IPS-NIHi7 (cell line): ENCODE results near the gene FBXL19.
"Not testable (repeated sequence)": the region's sequence is repeated elsewhere in the genome, so short reads cannot be mapped to it uniquely, and the experiment has no call there.

Experiments used
- DNase-seq: peaks from one replicate; pipeline ENCODE4 v3.0.0; 2012; ENCODE audit warnings: mixed read lengths; ENCODE audit errors: extremely low spot score

FBXL19 gene

DNA sequence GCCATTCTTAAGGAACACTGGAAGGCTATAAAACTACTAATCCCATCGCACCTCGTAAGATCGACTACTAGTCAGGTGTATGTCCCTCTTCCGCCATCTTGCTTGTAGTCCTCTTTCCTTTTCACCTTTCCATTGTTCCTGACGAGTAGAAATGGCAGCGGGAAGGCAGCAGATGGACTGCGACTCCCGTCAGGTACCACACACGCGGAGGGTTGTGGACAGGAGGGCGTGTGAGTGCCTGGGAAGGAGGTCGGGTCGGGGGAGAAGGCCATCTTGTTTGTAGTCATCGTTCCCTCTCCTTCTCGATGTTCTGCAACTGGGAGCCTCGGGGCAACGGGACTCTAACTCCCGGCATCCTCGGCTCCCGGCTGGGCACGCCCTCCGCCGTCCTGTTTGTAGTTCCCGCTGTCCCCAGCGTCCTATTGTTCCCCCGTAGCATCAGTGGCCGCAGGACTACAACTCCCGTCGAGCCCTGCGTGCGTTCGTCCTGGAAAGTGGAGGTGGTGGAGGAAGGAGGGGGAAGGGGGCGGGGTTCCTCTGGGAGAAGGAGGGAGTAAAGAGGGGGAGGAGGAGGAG is 324 bp upstream of the FBXL19 start:
- DNase-seq = peak; percentile 89

- peak; percentile 31 for DNase-seq
Observed at GRCh38 chr16:30924076-30924912, 922 bp downstream of the FBXL19 start.

GRCh38 chr16:30924913-30925631 is 1.7 kb downstream of the FBXL19 start:
- DNase-seq = no peak

DNA sequence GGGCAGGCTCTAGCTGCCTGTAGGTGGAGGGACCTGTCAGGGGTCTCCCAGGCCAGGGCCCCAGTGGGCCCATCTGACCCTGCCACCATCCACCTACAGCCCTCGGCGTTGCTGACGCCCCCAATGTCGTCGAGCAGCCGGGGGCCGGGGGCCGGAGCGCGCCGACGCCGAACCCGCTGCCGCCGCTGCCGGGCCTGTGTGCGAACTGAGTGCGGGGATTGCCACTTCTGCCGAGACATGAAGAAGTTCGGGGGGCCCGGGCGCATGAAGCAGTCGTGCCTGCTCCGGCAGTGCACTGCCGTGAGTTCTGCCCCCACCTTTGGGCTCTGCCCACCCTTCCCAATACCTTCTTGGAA is 2.2 kb downstream of the FBXL19 start:
- DNase-seq = no peak

- no peak for DNase-seq
Observed at GRCh38 chr16:30925995-30926811, 2.8 kb downstream of the FBXL19 start.

DNA sequence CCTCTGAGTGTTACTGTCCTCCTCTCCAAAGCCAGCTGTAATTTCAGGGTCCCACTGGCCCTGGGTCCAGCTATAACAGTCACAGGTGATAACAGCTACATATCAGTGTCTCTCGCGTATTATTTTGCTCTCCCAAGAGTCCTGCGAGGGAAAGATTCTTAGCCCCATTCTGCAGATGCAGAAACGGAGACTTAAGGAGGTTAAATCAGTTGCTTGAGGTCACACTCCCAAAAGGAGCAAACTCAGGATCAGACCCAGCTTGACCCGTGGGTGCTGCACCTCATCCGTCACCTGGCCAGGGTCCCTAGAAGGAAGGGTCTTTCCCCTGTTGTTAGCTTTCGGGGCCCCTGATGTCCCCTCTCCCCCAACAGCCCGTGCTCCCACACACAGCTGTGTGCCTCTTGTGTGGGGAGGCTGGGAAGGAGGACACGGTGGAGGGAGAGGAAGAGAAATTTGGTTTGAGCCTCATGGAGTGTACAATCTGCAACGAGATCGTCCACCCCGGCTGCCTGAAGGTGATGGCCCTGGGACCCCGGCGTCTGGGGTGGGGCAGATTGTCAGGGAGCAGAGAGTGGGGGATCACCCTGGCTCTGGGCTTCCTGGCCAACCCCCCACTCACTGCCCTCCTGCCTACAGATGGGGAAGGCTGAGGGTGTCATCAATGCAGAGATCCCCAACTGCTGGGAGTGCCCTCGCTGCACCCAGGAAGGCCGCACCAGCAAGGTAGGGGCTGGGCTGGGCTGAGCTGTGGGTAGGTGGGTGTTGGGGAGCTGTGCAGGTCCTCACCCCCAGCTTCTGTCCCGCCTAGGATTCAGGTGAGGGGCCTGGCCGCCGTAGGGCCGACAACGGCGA is 3.8 kb downstream of the FBXL19 start:
- no peak for DNase-seq

DNA sequence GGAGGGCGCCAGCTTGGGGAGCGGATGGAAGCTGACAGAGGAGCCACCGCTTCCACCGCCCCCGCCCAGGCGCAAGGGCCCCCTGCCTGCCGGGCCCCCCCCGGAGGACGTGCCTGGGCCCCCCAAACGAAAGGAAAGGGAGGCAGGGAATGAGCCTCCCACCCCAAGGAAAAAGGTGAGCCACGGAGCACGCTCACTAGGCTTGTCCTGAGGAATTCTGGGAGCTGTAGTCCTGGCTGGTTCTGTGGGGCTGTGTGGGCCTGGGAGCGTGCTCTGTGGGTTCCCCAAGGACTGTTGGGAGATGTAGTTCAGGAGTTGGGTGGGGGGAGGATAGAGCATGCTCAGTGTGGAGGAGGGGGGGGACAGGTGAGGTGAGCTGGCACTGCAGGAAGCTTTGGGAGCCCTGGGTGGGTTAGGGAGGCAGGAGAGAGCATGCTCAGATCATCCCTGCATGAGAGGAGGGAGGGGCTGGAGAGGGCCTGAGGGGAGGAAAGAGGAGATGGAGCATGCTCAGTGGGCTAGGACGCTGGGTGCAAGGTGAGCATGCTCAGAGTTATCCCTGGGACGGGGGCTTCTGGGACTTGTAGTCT is 4.5 kb downstream of the FBXL19 start:
- DNase-seq = peak; percentile 85

DNA sequence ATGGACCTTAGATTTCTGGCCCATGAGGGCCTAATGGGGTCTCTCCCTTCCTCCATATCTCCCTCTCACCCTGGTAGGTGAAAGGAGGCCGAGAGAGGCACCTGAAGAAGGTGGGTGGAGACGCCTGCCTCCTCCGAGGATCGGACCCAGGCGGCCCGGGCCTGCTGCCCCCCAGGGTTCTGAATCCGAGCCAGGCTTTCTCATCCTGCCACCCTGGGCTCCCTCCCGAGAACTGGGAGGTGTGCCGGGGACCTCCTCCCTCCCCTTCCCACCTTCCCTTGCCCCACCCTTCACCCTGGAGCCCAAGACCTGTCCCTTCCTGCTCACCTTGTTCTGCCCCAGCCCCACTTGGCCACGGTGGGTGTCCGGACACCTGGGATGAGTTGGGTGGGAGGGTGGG is 5.0 kb downstream of the FBXL19 start:
- DNase-seq = no peak

DNA sequence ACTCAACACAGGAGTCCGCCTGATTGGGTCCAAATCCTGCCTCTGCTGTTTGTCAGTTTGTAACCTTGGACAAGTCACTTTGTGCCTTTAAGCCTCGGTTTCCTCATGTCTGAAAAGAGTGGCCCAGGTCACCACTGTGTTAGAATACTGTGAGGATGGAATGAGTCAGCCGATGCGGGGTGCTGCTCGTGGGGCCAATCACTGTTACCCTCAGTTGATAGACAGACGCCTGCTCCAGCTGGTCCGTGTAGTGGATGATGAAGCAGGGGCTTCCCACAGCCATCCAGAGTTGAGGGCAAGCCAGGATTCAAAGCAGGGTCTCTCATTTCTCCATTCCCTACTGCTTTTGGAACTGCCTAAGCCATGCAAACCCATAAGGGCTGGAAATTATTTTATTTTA is 5.8 kb downstream of the FBXL19 start:
- DNase-seq = no peak

- DNase-seq = no peak
Observed at GRCh38 chr16:30930160-30930571, 6.8 kb downstream of the FBXL19 start.

DNA sequence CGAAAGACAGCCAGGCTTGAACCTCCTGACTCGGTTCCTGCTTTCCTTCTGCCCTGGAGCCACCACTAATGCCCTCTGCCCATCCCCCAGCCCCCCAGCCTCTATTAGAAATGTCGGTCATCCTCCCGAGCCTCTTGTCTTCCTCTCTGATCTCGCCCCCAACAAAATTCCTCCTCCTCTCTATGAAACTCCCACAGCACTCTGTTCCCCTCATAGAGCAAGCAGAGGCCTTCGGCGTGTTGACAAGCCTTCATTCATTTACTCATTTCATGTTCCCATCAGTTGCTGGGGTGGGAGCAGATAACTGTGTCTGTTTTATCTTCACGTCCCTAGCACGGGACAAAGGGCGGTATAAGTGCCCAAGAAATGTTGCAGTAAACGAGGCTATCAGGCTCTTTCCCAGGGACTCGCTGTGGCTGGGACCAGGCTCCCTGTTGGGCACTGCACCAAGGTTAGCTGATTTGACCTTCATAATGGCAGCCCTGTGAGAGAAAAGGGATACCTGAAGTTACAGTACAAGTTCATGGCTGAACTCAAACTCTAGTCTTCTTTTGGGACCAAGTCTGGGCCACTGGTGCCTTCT is 7.8 kb downstream of the FBXL19 start:
- no peak for DNase-seq

- DNase-seq = peak; percentile 73
Observed at GRCh38 chr16:30934827-30935557, 11.6 kb downstream of the FBXL19 start.

DNA sequence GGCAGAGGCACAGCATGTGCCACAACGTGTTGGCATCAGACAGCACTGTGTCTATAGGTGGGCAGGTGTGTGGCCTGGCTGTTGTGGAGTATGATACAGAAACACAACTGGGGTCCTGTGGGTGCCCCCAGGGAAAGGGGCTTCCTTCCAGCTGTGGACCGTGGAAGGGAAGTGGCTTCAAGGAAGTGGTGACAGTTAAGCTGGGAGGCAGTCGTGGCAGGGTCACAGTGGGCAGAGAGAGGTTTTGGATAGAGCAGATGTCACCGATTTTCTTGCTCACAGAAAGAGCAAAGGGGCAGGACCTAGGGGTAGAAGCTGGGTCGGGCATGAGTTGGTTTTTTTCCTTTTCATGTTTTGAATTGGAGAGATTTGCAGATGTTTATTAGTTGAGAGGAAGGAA is 14.3 kb downstream of the FBXL19 start:
- DNase-seq = no peak

GRCh38 chr16:30939571-30939970 is 16.2 kb downstream of the FBXL19 start:
- not testable (repeated sequence) for DNase-seq

DNA sequence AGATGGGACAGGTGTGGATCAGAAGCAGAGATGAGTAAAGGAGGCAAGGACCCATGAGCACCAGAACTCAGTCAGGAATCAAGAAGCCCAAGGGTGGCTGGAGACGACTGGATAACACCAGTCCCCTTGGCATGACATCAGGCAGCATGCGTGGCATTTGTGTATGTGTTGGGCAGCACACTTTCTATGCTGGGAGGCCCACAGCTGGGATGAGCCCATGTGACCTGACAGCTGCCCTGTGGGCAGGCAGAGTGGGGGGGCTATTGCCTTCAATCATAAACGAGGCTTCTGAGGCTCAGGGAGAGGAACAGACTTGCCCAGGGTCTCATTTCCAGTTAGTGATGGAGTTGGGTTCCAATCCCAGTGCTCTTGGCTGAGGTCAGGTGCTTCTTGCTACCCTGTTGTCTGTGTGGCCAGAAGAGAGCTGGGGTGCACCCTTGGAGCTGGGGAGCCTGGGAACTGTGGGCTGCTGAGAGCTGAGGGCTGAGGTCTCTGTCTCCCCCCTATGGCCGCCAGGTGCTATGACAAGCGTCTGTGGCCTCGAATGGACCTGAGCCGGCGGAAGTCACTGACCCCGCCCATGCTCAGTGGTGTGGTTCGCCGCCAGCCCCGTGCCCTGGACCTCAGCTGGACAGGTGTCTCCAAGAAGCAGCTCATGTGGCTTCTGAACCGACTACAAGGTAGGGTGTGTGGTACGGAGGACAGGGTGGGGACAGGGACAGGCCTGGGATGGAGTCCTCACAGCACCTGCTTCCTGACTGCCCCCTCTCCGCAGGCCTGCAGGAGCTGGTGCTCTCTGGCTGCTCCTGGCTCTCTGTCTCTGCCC is 18.4 kb downstream of the FBXL19 start:
- peak; percentile 89 for DNase-seq

DNA sequence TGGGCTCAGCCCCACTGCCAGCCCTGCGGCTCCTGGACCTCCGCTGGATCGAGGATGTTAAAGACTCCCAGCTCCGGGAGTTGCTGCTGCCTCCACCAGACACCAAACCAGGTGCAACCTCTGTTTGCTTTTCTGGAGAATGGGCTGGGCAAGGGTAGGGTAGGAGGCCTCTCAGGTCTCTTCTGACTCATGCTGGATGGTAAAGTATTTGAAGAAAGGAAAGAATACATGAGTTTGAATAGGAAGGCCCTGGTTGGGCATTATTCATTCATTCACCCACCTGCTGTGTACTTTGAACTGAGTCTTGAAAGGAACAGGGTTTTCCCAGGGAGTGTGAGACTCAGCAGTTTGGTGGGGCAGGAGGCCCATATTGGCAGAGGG is 19.0 kb downstream of the FBXL19 start:
- no peak for DNase-seq

DNA sequence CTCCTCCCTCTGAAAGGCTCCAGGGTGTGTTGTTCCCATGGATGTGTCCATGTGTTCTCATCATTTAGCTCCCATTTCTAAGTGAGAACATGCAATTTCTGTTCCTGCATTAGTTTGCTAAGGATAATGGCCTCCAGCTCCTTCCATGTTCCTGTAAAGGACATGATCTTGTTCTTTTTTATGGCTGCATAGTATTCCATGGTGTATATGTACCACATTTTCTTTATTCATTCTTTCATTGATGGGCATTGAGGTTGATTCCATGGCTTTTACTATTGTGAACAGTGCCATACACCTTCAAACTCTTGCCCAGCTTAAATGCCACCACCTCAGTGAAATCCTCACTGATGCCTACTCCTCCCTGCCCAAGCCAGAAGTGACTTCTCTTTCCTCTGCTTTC is 21.0 kb downstream of the FBXL19 start:
- DNase-seq = no peak

GRCh38 chr16:30946671-30947540 is 23.5 kb downstream of the FBXL19 start:
- no peak for DNase-seq
